ENCODE measurements around the gene CARS1. TPM values are rescaled to one million over a fixed set of nuclear protein-coding genes. Genes with fewer than 3 reads are reported as not detected.

Gene CARS1
- total and polyA plus RNA-seq, 2 experiments from 2014 or later = 72.9 to 95.9 TPM

DNA sequence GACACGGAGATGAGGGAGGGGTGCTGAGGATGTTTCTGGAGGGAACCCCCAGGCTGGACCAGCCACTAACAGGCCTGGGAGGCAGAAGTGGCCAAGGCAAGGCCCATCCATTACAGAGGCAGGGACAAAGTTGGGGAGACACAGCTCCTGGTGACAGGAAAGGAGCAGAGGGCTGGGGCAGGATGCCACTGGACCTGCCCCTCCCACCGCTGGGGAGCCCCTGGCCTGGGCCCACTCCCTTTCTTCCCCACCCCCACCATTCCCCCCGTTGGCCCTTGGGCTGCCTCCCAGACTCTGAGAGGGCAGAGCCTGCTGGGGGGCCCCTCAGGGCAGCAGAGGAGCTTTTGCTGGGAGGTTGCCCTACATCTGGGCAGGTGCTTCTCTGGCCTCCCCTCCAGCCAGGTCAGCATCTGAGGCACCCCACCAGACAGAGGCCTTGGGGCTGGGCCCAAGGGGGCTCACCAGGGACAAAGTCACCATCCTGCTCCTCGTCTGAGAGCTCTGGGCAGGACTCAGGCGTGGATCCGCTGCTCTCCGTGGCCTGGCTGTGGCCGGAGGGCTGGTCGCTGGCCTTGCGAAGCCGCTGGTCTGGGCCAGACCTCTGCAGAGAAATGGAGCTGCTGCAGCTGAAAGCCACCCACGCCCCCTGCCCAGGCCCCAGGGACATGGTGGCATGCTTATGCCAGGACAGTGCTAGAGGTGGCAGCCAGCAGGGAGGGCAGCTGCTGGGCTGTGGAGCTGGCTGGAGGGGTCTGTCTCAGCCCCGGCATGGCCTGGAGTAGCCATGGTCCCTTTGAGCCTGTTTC is 33.1 kb upstream of the CARS1 start (continued):
- no peak for TF ChIP-seq ZNF462 (CRISPR knock-in tag; IDR thresholded peaks at IDR 0.05)
- TF ChIP-seq EZH2 (IDR thresholded peaks at IDR 0.05; ENCODE audit: low read depth, unreplicated experiment) = no peak
- TF ChIP-seq, protein P1, sequence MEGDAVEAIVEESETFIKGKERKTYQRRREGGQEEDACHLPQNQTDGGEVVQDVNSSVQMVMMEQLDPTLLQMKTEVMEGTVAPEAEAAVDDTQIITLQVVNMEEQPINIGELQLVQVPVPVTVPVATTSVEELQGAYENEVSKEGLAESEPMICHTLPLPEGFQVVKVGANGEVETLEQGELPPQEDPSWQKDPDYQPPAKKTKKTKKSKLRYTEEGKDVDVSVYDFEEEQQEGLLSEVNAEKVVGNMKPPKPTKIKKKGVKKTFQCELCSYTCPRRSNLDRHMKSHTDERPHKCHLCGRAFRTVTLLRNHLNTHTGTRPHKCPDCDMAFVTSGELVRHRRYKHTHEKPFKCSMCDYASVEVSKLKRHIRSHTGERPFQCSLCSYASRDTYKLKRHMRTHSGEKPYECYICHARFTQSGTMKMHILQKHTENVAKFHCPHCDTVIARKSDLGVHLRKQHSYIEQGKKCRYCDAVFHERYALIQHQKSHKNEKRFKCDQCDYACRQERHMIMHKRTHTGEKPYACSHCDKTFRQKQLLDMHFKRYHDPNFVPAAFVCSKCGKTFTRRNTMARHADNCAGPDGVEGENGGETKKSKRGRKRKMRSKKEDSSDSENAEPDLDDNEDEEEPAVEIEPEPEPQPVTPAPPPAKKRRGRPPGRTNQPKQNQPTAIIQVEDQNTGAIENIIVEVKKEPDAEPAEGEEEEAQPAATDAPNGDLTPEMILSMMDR (conservative IDR thresholded peaks at IDR 0.05; ENCODE audit: low read depth in 2 of 2) = no peak
- TF ChIP-seq POLR2AphosphoS5 (IDR thresholded peaks at IDR 0.05; ENCODE audit: low read depth) = no peak

Measured in GM23338 (cell line).